SU-DHL-6 (cell line): ENCODE measurements around the gene IGF2.

ENCODE experiments used
- H2AFZ ChIP-seq: fragments of 200-600 bp; sonication (generic); 2 replicates; pipeline ENCODE4 v1.6.1; 2014; ENCODE audit warnings: low read depth, mild to moderate bottlenecking, moderate library complexity, mixed read lengths, antibody characterized with exemption, low read length; ENCODE audit not compliant: severe bottlenecking
- H3F3A ChIP-seq: fragments of 200-600 bp; shearing (Covaris generic); 2 replicates; pipeline ENCODE4 v1.6.0; 2016; ENCODE audit warnings: antibody characterized with exemption, mild to moderate bottlenecking; ENCODE audit not compliant: insufficient read depth
- H3K27ac ChIP-seq: fragments of 200-600 bp; sonication (generic); 2 replicates; pipeline ENCODE4 v1.5.1; 2016; ENCODE audit warnings: low read depth, mild to moderate bottlenecking, low read length, moderate library complexity, mixed read lengths
- H3K27me3 ChIP-seq: fragments of 200-600 bp; sonication (generic), shearing (Covaris generic); 2 replicates; pipeline ENCODE4 v1.6.0; 2014; ENCODE audit warnings: mild to moderate bottlenecking, low read length
- H3K36me3 ChIP-seq: fragments of 200-600 bp; sonication (generic); 2 replicates; pipeline ENCODE4 v1.6.1; 2014; ENCODE audit warnings: mild to moderate bottlenecking, low read length, mixed read lengths
- H3K4me2 ChIP-seq: fragments of 300-600, 200-600 bp; shearing (Covaris generic), sonication (generic); 2 replicates; pipeline ENCODE4 v1.6.0; 2014; ENCODE audit warnings: low read length, low read depth, mild to moderate bottlenecking; ENCODE audit not compliant: poor library complexity, severe bottlenecking
- H3K4me3 ChIP-seq: fragments of 200-600 bp; sonication (generic); 2 replicates; pipeline ENCODE4 v1.5.1; 2014; ENCODE audit warnings: antibody characterized with exemption, low read length, mild to moderate bottlenecking, mixed read lengths; ENCODE audit not compliant: insufficient read depth, poor library complexity, severe bottlenecking
- H3K79me2 ChIP-seq: fragments of 200-600 bp; sonication (generic); 2 replicates; pipeline ENCODE4 v1.6.1; 2014; ENCODE audit warnings: mild to moderate bottlenecking, low read length, moderate library complexity; ENCODE audit not compliant: insufficient read depth
- H3K9ac ChIP-seq: fragments of 200-600 bp; sonication (generic); 2 replicates; pipeline ENCODE4 v1.7.0; 2014; ENCODE audit warnings: mild to moderate bottlenecking, low read length
- H3K9me2 ChIP-seq: fragments of 200-600 bp; sonication (generic); replicated peaks from 2 replicates; pipeline ENCODE4 v1.6.1; 2014; ENCODE audit warnings: low read length; ENCODE audit not compliant: insufficient read depth
- H3K9me3 ChIP-seq: fragments of 200-600 bp; sonication (generic); 2 replicates; pipeline ENCODE4 v1.6.1; 2014; ENCODE audit warnings: low read length, mixed read lengths; ENCODE audit not compliant: insufficient read depth
- H4K20me1 ChIP-seq: fragments of 200-600 bp; sonication (generic); 2 replicates; pipeline ENCODE4 v1.6.1; 2014; ENCODE audit warnings: low read depth, mild to moderate bottlenecking, antibody characterized with exemption, low read length, moderate library complexity, mixed read lengths
- CTCF ChIP-seq: fragments of 200-600 bp; sonication (generic); IDR thresholded peaks from one replicate; pipeline ENCODE4 v1.5.1; 2017; ENCODE audit warnings: antibody characterized with exemption, mild to moderate bottlenecking, low read length, moderate library complexity; ENCODE audit not compliant: insufficient read depth, poor library complexity, severe bottlenecking
- EZH2phosphoT487 ChIP-seq: fragments of 200-600 bp; sonication (generic), shearing (Covaris generic); conservative IDR thresholded peaks from 2 replicates; pipeline ENCODE4 v1.6.1; 2018; ENCODE audit warnings: mild to moderate bottlenecking, antibody characterized with exemption, low read length, moderate library complexity, mixed read lengths

Gene IGF2

GRCh38 chr11:2097356-2097997 lies 41.7 kb downstream of the IGF2 start:
- H3K9me2 ChIP-seq = no peaks in the 10 kb centered on the region
- H4K20me1 ChIP-seq = no peaks in the 10 kb centered on the region
- no peak overlapping the region for H3K9ac ChIP-seq
- H2AFZ ChIP-seq = no peak overlapping the region
- H3K4me2 ChIP-seq = no peak overlapping the region
- H3K27me3 ChIP-seq = no peaks in the 10 kb centered on the region
- H3K79me2 ChIP-seq = no peaks in the 10 kb centered on the region
- TF ChIP-seq CTCF (no peak), EZH2phosphoT487 (no peak)
- no peaks in the 10 kb centered on the region for H3F3A ChIP-seq
- H3K36me3 ChIP-seq = no peaks in the 10 kb centered on the region
- no peak overlapping the region for H3K4me3 ChIP-seq
- H3K27ac ChIP-seq = no peak overlapping the region
- no peaks in the 10 kb centered on the region for H3K9me3 ChIP-seq

DNA sequence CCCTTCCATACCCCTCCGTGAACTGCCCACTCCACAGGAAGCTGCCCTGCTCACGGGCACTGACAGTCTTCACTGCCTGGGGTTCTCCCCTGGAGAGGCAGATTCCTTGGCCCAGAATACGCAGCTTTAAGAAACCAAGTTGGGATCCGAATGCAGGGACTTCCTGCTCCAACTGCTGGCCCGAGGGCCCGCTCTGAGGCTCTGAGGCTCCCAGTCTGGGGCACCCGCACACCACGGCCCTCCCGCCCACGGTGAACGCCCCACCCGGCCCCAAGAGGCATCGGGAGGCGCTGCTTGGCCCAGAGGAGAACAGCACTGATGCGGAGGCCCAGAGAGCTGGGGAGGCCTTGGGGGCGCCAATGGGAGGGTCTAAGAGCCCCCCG lies 42.3 kb downstream of the IGF2 start:
- Histone ChIP-seq H3K36me3 (no peaks in the 10 kb centered on the region), H3K27ac (no peak overlapping the region), H3F3A (no peaks in the 10 kb centered on the region), H3K4me3 (no peak overlapping the region), H3K9me3 (no peaks in the 10 kb centered on the region), H3K9ac (no peak overlapping the region), H3K79me2 (no peaks in the 10 kb centered on the region), H3K27me3 (no peaks in the 10 kb centered on the region), H3K4me2 (no peak overlapping the region), H4K20me1 (no peaks in the 10 kb centered on the region), H2AFZ (no peak overlapping the region), H3K9me2 (no peaks in the 10 kb centered on the region)
- TF ChIP-seq CTCF (no peak), EZH2phosphoT487 (no peak)

DNA sequence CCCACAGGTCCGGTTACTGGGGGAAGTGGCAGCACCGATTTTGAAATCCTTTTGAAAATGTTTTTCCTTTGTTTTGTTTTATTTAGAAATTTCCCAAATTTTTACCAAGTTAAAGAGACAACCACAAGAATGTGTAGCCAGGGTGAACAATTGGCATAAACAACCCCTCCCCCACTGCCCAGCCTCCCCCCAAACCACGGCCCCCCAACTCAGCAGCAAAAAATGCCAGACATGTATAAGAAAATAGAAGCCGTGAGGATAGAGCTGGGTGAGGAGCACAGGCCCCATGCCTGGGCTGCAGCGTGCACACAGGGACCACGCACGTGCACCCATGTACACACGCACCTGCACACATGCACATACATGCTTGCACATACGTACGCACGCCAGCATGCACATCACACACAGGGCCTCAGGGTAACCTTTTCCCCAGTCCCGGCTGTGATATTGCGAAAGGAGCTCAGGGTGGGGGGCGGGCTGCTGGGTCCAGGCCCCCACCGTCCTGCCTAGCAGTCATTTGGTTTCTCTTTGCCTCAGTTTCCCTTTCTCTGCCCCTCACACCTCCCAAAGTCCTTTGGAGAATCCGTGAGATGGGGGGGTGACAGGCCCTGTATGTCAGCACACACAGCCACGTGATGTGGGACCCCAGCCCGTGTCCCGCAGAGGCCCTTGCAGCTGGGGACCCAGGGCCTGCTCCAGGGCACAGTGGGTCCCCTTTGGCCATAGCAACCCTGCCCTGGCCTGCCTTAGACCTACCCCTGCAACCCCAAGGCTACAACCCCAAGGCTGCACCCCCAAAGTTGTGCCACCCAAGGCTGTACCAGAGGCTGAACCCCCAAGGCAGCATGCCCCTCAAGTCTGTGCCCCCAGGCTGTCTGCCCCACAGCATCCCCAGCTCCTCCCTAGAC lies 42.9 kb downstream of the IGF2 start:
- Histone ChIP-seq H3K79me2 (no peaks in the 10 kb centered on the region), H3K4me2 (no peak overlapping the region), H4K20me1 (no peaks in the 10 kb centered on the region), H3K9me2 (no peaks in the 10 kb centered on the region), H3K27me3 (no peaks in the 10 kb centered on the region), H2AFZ (no peak overlapping the region), H3F3A (no peaks in the 10 kb centered on the region), H3K27ac (no peak overlapping the region), H3K9ac (no peak overlapping the region), H3K9me3 (no peaks in the 10 kb centered on the region), H3K4me3 (no peak overlapping the region), H3K36me3 (no peaks in the 10 kb centered on the region)
- no peak for TF ChIP-seq EZH2phosphoT487
- no peak for TF ChIP-seq CTCF
